ENCODE results near the gene HYAL3. TPM values are rescaled to one million over a fixed set of nuclear protein-coding genes. Genes with fewer than 3 reads are reported as not detected.
A peak's percentile ranks its signal among the peaks of the same experiment; 100 is the strongest.

HYAL3 gene
- total and polyA plus RNA-seq, 2 donors (not counting 1 experiment from before 2014, with no cell fraction given), result 3.2 to 7.4 TPM

DNA sequence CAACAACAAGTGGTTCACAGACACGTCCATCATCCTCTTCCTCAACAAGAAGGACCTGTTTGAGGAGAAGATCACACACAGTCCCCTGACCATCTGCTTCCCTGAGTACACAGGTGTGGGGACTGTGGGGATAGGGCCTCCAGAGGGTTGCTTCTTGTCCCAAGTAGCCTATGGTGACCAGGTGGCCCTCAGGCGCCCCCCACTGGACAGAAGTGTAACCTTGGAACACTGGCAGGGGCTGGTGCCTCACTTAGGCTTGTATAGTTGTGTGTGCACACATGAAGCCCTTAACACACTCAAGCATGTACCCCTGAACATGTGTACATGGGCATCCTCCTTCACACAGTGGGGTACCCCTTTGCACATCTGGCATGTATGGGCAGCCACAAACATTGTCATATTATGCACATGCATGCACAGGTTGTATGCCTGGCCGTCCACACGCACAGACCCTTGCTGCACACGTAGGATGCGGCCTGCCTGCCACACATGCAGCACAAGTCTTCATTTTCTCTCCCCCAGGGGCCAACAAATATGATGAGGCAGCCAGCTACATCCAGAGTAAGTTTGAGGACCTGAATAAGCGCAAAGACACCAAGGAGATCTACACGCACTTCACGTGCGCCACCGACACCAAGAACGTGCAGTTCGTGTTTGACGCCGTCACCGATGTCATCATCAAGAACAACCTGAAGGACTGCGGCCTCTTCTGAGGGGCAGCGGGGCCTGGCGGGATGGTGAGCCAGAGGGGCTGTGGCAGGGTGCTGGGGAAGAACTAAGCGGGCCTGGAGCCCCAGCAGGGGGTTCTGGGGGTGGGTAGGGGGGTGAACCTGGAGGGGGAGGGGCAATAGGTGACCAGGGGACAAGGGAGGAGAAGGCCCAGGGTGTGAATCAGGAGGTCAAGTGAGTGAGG is 42.0 kb downstream of the HYAL3 start:
- Histone ChIP-seq H3K9me3 (ENCODE audit: control insufficient read depth, insufficient read depth, low read depth, low read length) (no peaks in the 10 kb centered on the region), H3K9ac (ENCODE audit: insufficient read depth, low read length) (no peak overlapping the region), H2AFZ (ENCODE audit: low read length) (no peak overlapping the region), H3K4me3 (replicated peaks in 1 of 4; ENCODE audit: control extremely low read depth in 1 of 4, insufficient read depth in 1 of 4, low read depth in 3 of 4, low read length in 4 of 4) (no peak overlapping the region), H3K36me3 (ENCODE audit: control insufficient read depth, insufficient read depth, low read length) (peaks cover 33% of the 10 kb centered on the region), H3K27me3 (ENCODE audit: control insufficient read depth, insufficient read depth, low read length) (no peaks in the 10 kb centered on the region), H3K4me1 (ENCODE audit: control insufficient read depth, extremely low read depth, insufficient read depth, low read length) (peaks cover 16% of the 10 kb centered on the region), H4K20me1 (ENCODE audit: control insufficient read depth, extremely low read depth, insufficient read depth, low read length) (no peaks in the 10 kb centered on the region), H3K27ac (ENCODE audit: insufficient read depth, low read length) (no peak overlapping the region), H3K4me2 (ENCODE audit: extremely low read depth, insufficient read depth, low read length) (no peak overlapping the region), H3K79me2 (ENCODE audit: control insufficient read depth, insufficient read depth, low read length) (peaks cover 15% of the 10 kb centered on the region)
- peak; percentile 30 to 37 for DNase-seq (ENCODE audit: low read depth in 2 of 2)
- TF ChIP-seq EZH2 (IDR thresholded peaks at IDR 0.05; ENCODE audit: low read length, missing control alignments), result no peak
- TF ChIP-seq, protein P1, sequence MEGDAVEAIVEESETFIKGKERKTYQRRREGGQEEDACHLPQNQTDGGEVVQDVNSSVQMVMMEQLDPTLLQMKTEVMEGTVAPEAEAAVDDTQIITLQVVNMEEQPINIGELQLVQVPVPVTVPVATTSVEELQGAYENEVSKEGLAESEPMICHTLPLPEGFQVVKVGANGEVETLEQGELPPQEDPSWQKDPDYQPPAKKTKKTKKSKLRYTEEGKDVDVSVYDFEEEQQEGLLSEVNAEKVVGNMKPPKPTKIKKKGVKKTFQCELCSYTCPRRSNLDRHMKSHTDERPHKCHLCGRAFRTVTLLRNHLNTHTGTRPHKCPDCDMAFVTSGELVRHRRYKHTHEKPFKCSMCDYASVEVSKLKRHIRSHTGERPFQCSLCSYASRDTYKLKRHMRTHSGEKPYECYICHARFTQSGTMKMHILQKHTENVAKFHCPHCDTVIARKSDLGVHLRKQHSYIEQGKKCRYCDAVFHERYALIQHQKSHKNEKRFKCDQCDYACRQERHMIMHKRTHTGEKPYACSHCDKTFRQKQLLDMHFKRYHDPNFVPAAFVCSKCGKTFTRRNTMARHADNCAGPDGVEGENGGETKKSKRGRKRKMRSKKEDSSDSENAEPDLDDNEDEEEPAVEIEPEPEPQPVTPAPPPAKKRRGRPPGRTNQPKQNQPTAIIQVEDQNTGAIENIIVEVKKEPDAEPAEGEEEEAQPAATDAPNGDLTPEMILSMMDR (conservative IDR thresholded peaks at IDR 0.05 in 1 of 2, IDR thresholded peaks at IDR 0.05 in 1 of 2; ENCODE audit: low read depth in 1 of 2, low read length in 2 of 2), result peak; percentile 49 to 72

DNA sequence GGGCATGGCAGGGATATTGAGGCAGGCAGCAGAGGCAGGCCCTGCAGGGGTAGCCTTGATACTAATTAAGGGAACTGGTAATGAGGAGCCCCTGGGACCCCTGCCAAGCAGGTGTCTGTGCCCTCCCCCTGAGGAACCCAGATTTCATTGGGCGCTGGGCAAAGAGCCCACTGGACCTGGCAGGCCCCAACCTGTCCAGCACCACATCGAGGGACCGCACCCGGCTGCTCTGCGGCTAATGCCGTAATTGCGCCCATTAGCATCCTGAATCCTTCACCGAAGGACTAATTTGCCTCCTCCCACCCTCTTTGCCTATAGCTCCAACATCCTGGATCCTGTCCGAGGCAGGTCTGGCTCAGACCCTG is 44.0 kb downstream of the HYAL3 start:
- Histone ChIP-seq H3K9ac (ENCODE audit: insufficient read depth, low read length) (no peak overlapping the region), H3K27ac (ENCODE audit: insufficient read depth, low read length) (no peak overlapping the region), H3K4me2 (ENCODE audit: extremely low read depth, insufficient read depth, low read length) (no peak overlapping the region), H3K36me3 (ENCODE audit: control insufficient read depth, insufficient read depth, low read length) (peaks cover 38% of the 10 kb centered on the region), H3K27me3 (ENCODE audit: control insufficient read depth, insufficient read depth, low read length) (no peaks in the 10 kb centered on the region), H3K4me1 (ENCODE audit: control insufficient read depth, extremely low read depth, insufficient read depth, low read length) (peaks cover 13% of the 10 kb centered on the region), H4K20me1 (ENCODE audit: control insufficient read depth, extremely low read depth, insufficient read depth, low read length) (peaks cover 2% of the 10 kb centered on the region), H2AFZ (ENCODE audit: low read length) (no peak overlapping the region), H3K4me3 (replicated peaks in 1 of 4; ENCODE audit: control extremely low read depth in 1 of 4, insufficient read depth in 1 of 4, low read depth in 3 of 4, low read length in 4 of 4) (no peak overlapping the region), H3K79me2 (ENCODE audit: control insufficient read depth, insufficient read depth, low read length) (peaks cover 34% of the 10 kb centered on the region), H3K9me3 (ENCODE audit: control insufficient read depth, insufficient read depth, low read depth, low read length) (no peaks in the 10 kb centered on the region)
- TF ChIP-seq, protein P1 (conservative IDR thresholded peaks at IDR 0.05 in 1 of 2, IDR thresholded peaks at IDR 0.05 in 1 of 2; ENCODE audit: low read depth in 1 of 2, low read length in 2 of 2), result no peak
- no peak for TF ChIP-seq EZH2 (IDR thresholded peaks at IDR 0.05; ENCODE audit: low read length, missing control alignments)
- DNase-seq (ENCODE audit: low read depth in 2 of 2), result no peak

DNA sequence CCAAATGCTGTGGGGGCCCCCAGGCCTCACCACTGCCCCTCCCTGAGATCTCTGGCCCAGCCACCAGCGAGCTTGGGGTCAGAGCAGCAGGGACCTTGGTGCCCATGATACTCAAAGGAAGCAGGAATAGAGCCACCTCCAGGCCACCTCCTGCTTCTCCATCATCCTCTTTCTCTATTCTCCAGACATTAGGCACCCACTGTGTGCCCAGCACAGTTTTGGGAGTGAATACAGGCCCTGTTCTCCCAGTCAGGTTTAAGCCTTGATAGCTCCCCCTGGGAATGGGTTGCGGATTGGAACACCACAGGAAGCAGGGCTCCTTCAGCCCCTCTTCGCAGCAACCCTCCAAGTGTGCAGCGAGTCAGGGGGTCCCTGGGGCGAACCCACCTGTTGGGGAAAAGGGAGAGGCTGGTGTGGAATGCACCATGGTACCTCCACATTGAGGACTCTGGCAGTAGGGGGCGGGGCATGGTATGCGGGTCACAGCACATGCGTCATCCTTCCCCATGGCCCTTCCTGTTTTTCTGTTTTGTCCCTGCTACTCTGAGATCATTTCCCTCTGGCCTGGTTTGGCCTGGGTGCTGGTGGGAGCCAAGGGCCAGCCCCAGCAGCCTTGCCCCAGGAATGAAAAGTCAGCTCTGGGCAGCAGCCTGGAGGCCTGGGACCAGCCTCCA is 44.5 kb downstream of the HYAL3 start:
- Histone ChIP-seq H4K20me1 (ENCODE audit: control insufficient read depth, extremely low read depth, insufficient read depth, low read length) (peaks cover 2% of the 10 kb centered on the region), H2AFZ (ENCODE audit: low read length) (no peak overlapping the region), H3K79me2 (ENCODE audit: control insufficient read depth, insufficient read depth, low read length) (peaks cover 39% of the 10 kb centered on the region), H3K4me2 (ENCODE audit: extremely low read depth, insufficient read depth, low read length) (no peak overlapping the region), H3K9me3 (ENCODE audit: control insufficient read depth, insufficient read depth, low read depth, low read length) (no peaks in the 10 kb centered on the region), H3K4me1 (ENCODE audit: control insufficient read depth, extremely low read depth, insufficient read depth, low read length) (peaks cover 14% of the 10 kb centered on the region), H3K27me3 (ENCODE audit: control insufficient read depth, insufficient read depth, low read length) (no peaks in the 10 kb centered on the region), H3K36me3 (ENCODE audit: control insufficient read depth, insufficient read depth, low read length) (peaks cover 38% of the 10 kb centered on the region), H3K27ac (ENCODE audit: insufficient read depth, low read length) (no peak overlapping the region), H3K9ac (ENCODE audit: insufficient read depth, low read length) (no peak overlapping the region), H3K4me3 (replicated peaks in 1 of 4; ENCODE audit: control extremely low read depth in 1 of 4, insufficient read depth in 1 of 4, low read depth in 3 of 4, low read length in 4 of 4) (no peak overlapping the region)
- peak; percentile 33 to 47 for DNase-seq (ENCODE audit: low read depth in 2 of 2)
- no peak for TF ChIP-seq EZH2 (IDR thresholded peaks at IDR 0.05; ENCODE audit: low read length, missing control alignments)
- TF ChIP-seq, protein P1 (conservative IDR thresholded peaks at IDR 0.05 in 1 of 2, IDR thresholded peaks at IDR 0.05 in 1 of 2; ENCODE audit: low read depth in 1 of 2, low read length in 2 of 2), result no peak

All from fibroblast of lung (primary cell).